OCI-LY7 (cell line): ENCODE results near the gene SOWAHA. TPM values are rescaled to one million over a fixed set of nuclear protein-coding genes. Genes with fewer than 3 reads are reported as not detected.

Experiments
- BruUV-seq: library from RNA; stranded (reverse); fragments of 400-500 nt; replicated peaks from 2 replicates; lab custom pipeline; 2021; lab: Mats Ljungman, UMichigan
- CTCF ChIA-PET: fragments of 300-600 bp; sonication (Branson Sonifier 250); formaldehyde crosslinking; loops from one replicate; lab custom pipeline; 2022; ENCODE audit warnings: antibody characterized with exemption; ENCODE audit not compliant: unreplicated experiment; lab: Charles Lee
- POLR2A ChIA-PET: fragments of 300-600 bp; sonication (Branson Sonifier 250); formaldehyde crosslinking; loops from one replicate; lab custom pipeline; 2022; ENCODE audit warnings: antibody characterized with exemption; lab: Charles Lee
- DNase-seq: peaks from one replicate; pipeline ENCODE4 v3.0.0-alpha.2; 2015; ENCODE audit warnings: low spot score
- H2AFZ ChIP-seq: fragments of 200-600 bp; sonication (generic), shearing (Covaris generic); 2 replicates; pipeline ENCODE4 v1.6.1; 2014; ENCODE audit warnings: mild to moderate bottlenecking, antibody characterized with exemption, low read length, moderate library complexity
- H3K27ac ChIP-seq: fragments of 200-600 bp; sonication (generic); 2 replicates; pipeline ENCODE4 v1.5.1; 2014; ENCODE audit warnings: mixed run types, low read depth, mild to moderate bottlenecking, moderate library complexity, low read length, inconsistent platforms; ENCODE audit not compliant: poor library complexity, severe bottlenecking
- H3K36me3 ChIP-seq: fragments of 200-600 bp; sonication (generic); 2 replicates; pipeline ENCODE4 v1.6.1; 2014; ENCODE audit warnings: mild to moderate bottlenecking, antibody characterized with exemption, low read length, moderate library complexity, mixed read lengths; ENCODE audit not compliant: insufficient read depth
- H3K4me1 ChIP-seq: fragments of 200-600 bp; sonication (generic); 2 replicates; pipeline ENCODE4 v1.5.1; 2014; ENCODE audit warnings: mild to moderate bottlenecking, low read length; ENCODE audit not compliant: insufficient read depth, poor library complexity, severe bottlenecking
- H3K4me2 ChIP-seq: fragments of 200-600 bp; sonication (generic); 2 replicates; pipeline ENCODE4 v1.6.1; 2014; ENCODE audit warnings: mild to moderate bottlenecking, low read length
- H3K4me3 ChIP-seq: fragments of 200-600 bp; sonication (generic); 2 replicates; pipeline ENCODE4 v1.5.1; 2014; ENCODE audit warnings: mild to moderate bottlenecking, low read depth, low read length; ENCODE audit not compliant: poor library complexity, severe bottlenecking
- H3K79me2 ChIP-seq: fragments of 200-600 bp; sonication (generic); 2 replicates; pipeline ENCODE4 v1.6.1; 2016; ENCODE audit warnings: low read depth, mild to moderate bottlenecking, low read length, moderate library complexity, mixed read lengths; ENCODE audit not compliant: insufficient read depth
- H3K9me2 ChIP-seq: fragments of 200-600 bp; sonication (generic); 2 replicates; pipeline ENCODE4 v1.6.1; 2016; ENCODE audit warnings: mild to moderate bottlenecking, low read length, mixed read lengths; ENCODE audit not compliant: insufficient read depth
- H3K9me3 ChIP-seq: fragments of 200-600 bp; sonication (generic); 2 replicates; pipeline ENCODE4 v1.6.1; 2014; ENCODE audit warnings: mild to moderate bottlenecking, mixed run types, low read length, mixed read lengths
- H4K20me1 ChIP-seq: fragments of 200-600 bp; sonication (generic); 2 replicates; pipeline ENCODE4 v1.6.1; 2014; ENCODE audit warnings: mild to moderate bottlenecking, antibody characterized with exemption, low read length, moderate library complexity, mixed read lengths; ENCODE audit not compliant: insufficient read depth
- CTCF ChIP-seq: fragments of 200-600 bp; sonication (generic); conservative IDR thresholded peaks from 2 replicates; pipeline ENCODE4 v1.5.1; 2014; ENCODE audit warnings: mild to moderate bottlenecking, antibody characterized with exemption, low read length, moderate library complexity, mixed read lengths
- EZH2phosphoT487 ChIP-seq: fragments of 200-600 bp; sonication (generic); IDR thresholded peaks from 2 replicates; pipeline ENCODE4 v1.6.1; 2018; ENCODE audit warnings: low read depth, borderline replicate concordance, mild to moderate bottlenecking, mixed run types, antibody characterized with exemption, low read length, moderate library complexity, mixed read lengths
- intact Hi-C: fragments of 100-400 bp; cut with micrococcal nuclease; formaldehyde crosslinking; loops from one replicate; pipeline ENCODE4 v1.10.0; 2022; ENCODE audit not compliant: unreplicated experiment
- total RNA-seq, 2 experiments: library from RNA; depleted of rRNA in 1 of 2; stranded (reverse); fragments of >200 nt in 1 of 2; shearing (Covaris generic) in 1 of 2; gene quantifications; 2 replicates each; pipeline ENCODE4 v1.2.3, GENCODE V29; 2014 to 2022

Gene SOWAHA
- total RNA-seq, 2 experiments from 2014 or later, result not detected

GRCh38 chr5:132773601-132774355, 39.3 kb upstream of the SOWAHA start:
- H3K9me3 ChIP-seq, result no peaks in the 10 kb centered on the region
- H3K79me2 ChIP-seq, result no peaks in the 10 kb centered on the region
- no peak overlapping the region; the same call in 1 of the 2 replicates for H3K4me2 ChIP-seq
- H3K4me3 ChIP-seq, result no peak overlapping the region
- ChIA-PET POLR2A (interaction anchor here (1.0 kb wide), 1 partner anchor 36 kb away, joined by 4 read pairs; no protein-coding TSS in a partner anchor), CTCF (no interaction called here)
- no peak for TF ChIP-seq EZH2phosphoT487
- no peak for TF ChIP-seq CTCF
- H3K27ac ChIP-seq, result no peak overlapping the region
- H4K20me1 ChIP-seq, result no peaks in the 10 kb centered on the region
- intact Hi-C loops, result no loop called here
- BruUV-seq, result no TSS peak
- no peak for DNase-seq
- no peaks in the 10 kb centered on the region for H3K36me3 ChIP-seq
- H3K9me2 ChIP-seq, result no peaks in the 10 kb centered on the region
- H3K4me1 ChIP-seq, result peaks cover 7% of the 10 kb centered on the region
- no peak overlapping the region for H2AFZ ChIP-seq

GRCh38 chr5:132774406-132774805, 38.7 kb upstream of the SOWAHA start:
- no TSS peak for BruUV-seq
- Histone ChIP-seq H3K9me3 (no peaks in the 10 kb centered on the region), H3K4me1 (peaks cover 7% of the 10 kb centered on the region), H3K4me2 (no peak overlapping the region; the same call in 1 of the 2 replicates), H4K20me1 (no peaks in the 10 kb centered on the region), H3K4me3 (no peak overlapping the region), H3K9me2 (no peaks in the 10 kb centered on the region), H3K27ac (no peak overlapping the region), H3K79me2 (no peaks in the 10 kb centered on the region), H3K36me3 (no peaks in the 10 kb centered on the region), H2AFZ (no peak overlapping the region)
- intact Hi-C loops, result no loop called here
- no peak for TF ChIP-seq EZH2phosphoT487
- no peak for TF ChIP-seq CTCF
- POLR2A ChIA-PET, result interaction anchor here (1.0 kb wide), 1 partner anchor 37 kb away, joined by 4 read pairs; no protein-coding TSS in a partner anchor
- CTCF ChIA-PET, result no interaction called here
- DNase-seq, result no peak

- no TSS peak for BruUV-seq
- Histone ChIP-seq H3K27ac (no peak overlapping the region), H3K36me3 (no peaks in the 10 kb centered on the region), H3K79me2 (no peaks in the 10 kb centered on the region), H3K4me1 (peaks cover 7% of the 10 kb centered on the region), H3K4me2 (no peak overlapping the region), H3K9me2 (no peaks in the 10 kb centered on the region), H4K20me1 (no peaks in the 10 kb centered on the region), H2AFZ (no peak overlapping the region), H3K9me3 (no peaks in the 10 kb centered on the region), H3K4me3 (no peak overlapping the region)
- ChIA-PET CTCF (no interaction called here), POLR2A (no interaction called here)
- DNase-seq, result no peak
- TF ChIP-seq EZH2phosphoT487 (no peak), CTCF (no peak)
- intact Hi-C loops, result no loop called here
Measured at GRCh38 chr5:132774896-132775295, 38.2 kb upstream of the SOWAHA start.
